K562 (cell line): Measurements from ENCODE around the gene COA3. TPM values are rescaled to one million over a fixed set of nuclear protein-coding genes. Genes with fewer than 3 reads are reported as not detected.

ENCODE experiments used
- ATF7 ChIP-seq: fragments of 450-650 bp; IDR thresholded peaks from 2 replicates; pipeline ENCODE4 v1.7.1; 2014; ENCODE audit warnings: mild to moderate bottlenecking, moderate library complexity
- FOXJ2 ChIP-seq: fragments of 200-800 bp; sonication (Bioruptor generic); IDR thresholded peaks from 2 replicates; pipeline ENCODE4 v1.6.1; 2016; ENCODE audit warnings: missing genetic modification characterization, missing compliant biosample characterization
- MTA3 ChIP-seq: fragments of 450-650 bp; formaldehyde crosslinking; IDR thresholded peaks from 2 replicates; pipeline ENCODE4 v1.6.1; 2017; ENCODE audit warnings: mild to moderate bottlenecking, borderline replicate concordance
- NR3C1 ChIP-seq: sonication (generic); formaldehyde crosslinking; IDR thresholded peaks from 2 replicates; pipeline ENCODE4 v1.8.1; 2022; ENCODE audit warnings: missing genetic modification reagents
- PBX2 ChIP-seq, 2 experiments: IDR thresholded peaks in 1 of 2; conservative IDR thresholded peaks in 1 of 2; 2 replicates each; pipeline ENCODE4 v1.6.1; 2016; ENCODE audit warnings: low read depth in 2 of 2, mild to moderate bottlenecking in 1 of 2, missing compliant biosample characterization in 1 of 2, missing genetic modification characterization in 1 of 2, moderate library complexity in 1 of 2
- RBM25 ChIP-seq: fragments of 200-400 bp; formaldehyde crosslinking; IDR thresholded peaks from 2 replicates; pipeline ENCODE4 v1.6.1; 2018; ENCODE audit warnings: low read length, low read depth, moderate library complexity; ENCODE audit not compliant: severe bottlenecking
- RNF2 ChIP-seq: sonication (generic); IDR thresholded peaks from 2 replicates; pipeline ENCODE4 v1.6.1; 2016
- STAG1 ChIP-seq: sonication (generic); formaldehyde crosslinking; IDR thresholded peaks from 2 replicates; pipeline ENCODE4 v1.5.0; 2020; ENCODE audit warnings: missing genetic modification reagents, borderline replicate concordance
- THRA ChIP-seq: fragments of 450-650 bp; IDR thresholded peaks from 2 replicates; pipeline ENCODE4 v1.6.1; 2017; ENCODE audit warnings: mild to moderate bottlenecking, moderate library complexity
- WHSC1 ChIP-seq: IDR thresholded peaks from one replicate; pipeline ENCODE4 v1.6.1; 2012; ENCODE audit warnings: low read length, control low read depth, inconsistent platforms
- ZBTB33 ChIP-seq: sonication (generic); formaldehyde crosslinking; IDR thresholded peaks from 2 replicates; pipeline ENCODE4 v1.8.1; 2023; ENCODE audit warnings: mild to moderate bottlenecking, missing genetic modification reagents
- ZNF518B ChIP-seq: fragments of 250-450 bp; sonication (Bioruptor Pico); IDR thresholded peaks from 2 replicates; pipeline ENCODE4 v1.5.0; 2021; ENCODE audit warnings: mild to moderate bottlenecking, moderate library complexity
- ZSCAN29 ChIP-seq: fragments of 450-650 bp; IDR thresholded peaks from 2 replicates; pipeline ENCODE4 v1.6.1; 2017
- polyA plus RNA-seq, 8 experiments: library from polyadenylated mRNA; depleted of rRNA in 4 of 8; stranded (reverse) in 5 of 8; unstranded in 3 of 8; fragments of >200 nt; fragmentation: Nextera tagmentation in 2 of 8; fragmentation: Illumina TruSeq in 1 of 8; extraction: Ambion mirVana in 2 of 8; extraction: Trizol in 1 of 8; gene quantifications; 2 replicates each; pipeline versions ENCODE4 v1.2.1 to v1.2.3, GENCODE V29; 2011 to 2014; ENCODE audit warnings: inconsistent platforms in 1 of 8, missing spikeins in 1 of 8
- total RNA-seq, 7 experiments: library from RNA; depleted of rRNA in 6 of 7; stranded (reverse); fragments of >200 nt in 6 of 7; fragmentation: Illumina TruSeq in 2 of 7; extraction: Trizol in 2 of 7; gene quantifications; 2 replicates each; pipeline versions ENCODE4 v1.2.1 to v1.2.3, GENCODE V29; 2011 to 2021; ENCODE audit warnings: low replicate concordance in 1 of 7
- TF ChIP-seq, protein P1 (sequence below): sonication (generic); formaldehyde crosslinking; IDR thresholded peaks from 2 replicates; pipeline ENCODE4 v1.8.0; 2022; ENCODE audit warnings: mild to moderate bottlenecking, missing genetic modification reagents

The COA3 gene
- total and polyA plus RNA-seq, 9 of the 15 experiments (the other 6 are each of a cell fraction or from before 2014, with no cell fraction given), result 49.6 to 153 (median 61.4) TPM

GRCh38 chr17:42779936-42780850 lies 18.3 kb downstream of the COA3 start, which contains the start of gene WNK4 (continued):
- TF ChIP-seq STAG1 (CRISPR knock-in tag), result no peak
- no peak for TF ChIP-seq NR3C1 (CRISPR knock-in tag)
- TF ChIP-seq WHSC1, result no peak
- no peak for TF ChIP-seq THRA
- no peak for TF ChIP-seq ZNF518B (CRISPR knock-in tag)
- TF ChIP-seq ATF7, result peak; percentile 79
- no peak for TF ChIP-seq ZBTB33
- TF ChIP-seq, protein P1, sequence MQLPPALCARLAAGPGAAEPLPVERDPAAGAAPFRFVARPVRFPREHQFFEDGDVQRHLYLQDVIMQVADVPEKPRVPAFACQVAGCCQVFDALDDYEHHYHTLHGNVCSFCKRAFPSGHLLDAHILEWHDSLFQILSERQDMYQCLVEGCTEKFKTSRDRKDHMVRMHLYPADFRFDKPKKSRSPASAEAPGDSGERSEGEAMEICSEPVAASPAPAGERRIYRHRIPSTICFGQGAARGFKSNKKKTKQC (CRISPR knock-in tag), result no peak
- peak; percentile 94 for TF ChIP-seq RNF2
- no peak for TF ChIP-seq FOXJ2 (tag)
- TF ChIP-seq MTA3, result peak; percentile 86
- no peak; the same call in 1 of the 2 replicates for TF ChIP-seq ZSCAN29
- TF ChIP-seq PBX2 (CRISPR knock-in tag; IDR thresholded peaks at IDR 0.05; ENCODE audit: low read depth), result no peak
- TF ChIP-seq PBX2 (tag; conservative IDR thresholded peaks at IDR 0.05; ENCODE audit: low read depth), result no peak
- no peak for TF ChIP-seq RBM25
